ENCODE data around the gene MAN1C1.
A peak's percentile ranks its signal among the peaks of the same experiment; 100 is the strongest.
"Not testable (repeated sequence)": the region's sequence is repeated elsewhere in the genome, so short reads cannot be mapped to it uniquely, and the experiment has no call there.

Gene MAN1C1

DNA sequence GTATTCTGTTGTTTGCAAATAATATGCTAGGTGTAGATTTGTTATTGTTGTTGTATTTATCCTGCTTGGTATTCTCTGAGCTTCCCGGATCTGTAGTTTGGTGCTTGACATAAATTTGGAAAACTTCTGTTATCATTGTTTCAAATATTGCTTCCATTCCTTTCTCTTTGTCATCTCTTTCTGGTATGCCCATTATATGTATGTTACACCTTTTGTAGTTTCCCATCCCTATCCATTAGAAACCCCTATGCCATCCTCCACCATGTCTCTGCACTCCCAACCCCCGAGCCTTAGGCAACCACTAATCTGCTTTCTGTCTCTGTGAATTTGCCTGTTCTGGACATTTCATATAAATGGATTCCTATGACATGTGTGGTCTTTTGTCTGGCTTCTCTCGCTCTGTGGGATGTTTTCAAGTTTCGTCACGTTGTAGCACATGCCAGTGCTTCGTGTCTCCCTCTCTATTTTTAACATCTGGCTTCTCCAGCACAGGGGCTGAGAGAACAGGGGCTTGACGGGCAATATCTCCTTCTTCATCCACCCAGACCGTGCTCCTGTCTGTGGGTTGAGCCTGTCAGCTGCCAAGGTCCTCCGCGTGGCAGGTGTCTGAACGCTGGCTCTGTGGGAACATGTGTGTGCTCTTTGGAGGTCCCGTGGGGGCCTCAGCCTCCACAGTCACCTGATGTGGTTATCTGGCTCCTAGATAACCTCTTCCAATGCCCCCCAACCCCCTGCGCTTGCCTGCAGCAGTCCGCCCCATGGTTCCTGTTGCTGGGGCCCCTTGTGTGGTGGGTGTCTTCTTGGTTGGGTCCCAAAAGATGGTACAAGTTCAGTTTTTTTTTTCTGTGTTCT, 32.8 kb upstream of the MAN1C1 start:
- DNase-seq (ENCODE audit: low read depth) = no peak

DNA sequence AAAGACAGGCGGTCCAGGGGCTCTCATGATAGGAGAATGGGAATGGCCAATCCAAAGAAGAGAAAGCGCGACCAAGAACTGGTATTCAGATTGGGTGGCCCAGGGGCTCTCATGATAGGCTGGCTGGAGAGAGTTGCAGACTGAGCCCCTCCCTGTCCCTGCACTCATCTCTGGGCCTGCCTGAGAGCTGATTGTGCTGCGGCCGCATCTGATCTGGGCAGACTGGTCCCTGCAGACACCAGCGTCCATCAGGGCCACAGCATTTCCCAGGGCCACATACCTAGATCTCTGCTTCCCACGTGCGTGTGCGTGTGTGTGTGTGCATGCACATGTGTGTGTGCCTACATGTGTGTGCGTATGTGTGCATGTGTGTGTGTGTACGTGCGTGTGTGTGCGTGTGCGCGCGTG, 30.4 kb upstream of the MAN1C1 start:
- DNase-seq (ENCODE audit: low read depth) = no peak

DNA sequence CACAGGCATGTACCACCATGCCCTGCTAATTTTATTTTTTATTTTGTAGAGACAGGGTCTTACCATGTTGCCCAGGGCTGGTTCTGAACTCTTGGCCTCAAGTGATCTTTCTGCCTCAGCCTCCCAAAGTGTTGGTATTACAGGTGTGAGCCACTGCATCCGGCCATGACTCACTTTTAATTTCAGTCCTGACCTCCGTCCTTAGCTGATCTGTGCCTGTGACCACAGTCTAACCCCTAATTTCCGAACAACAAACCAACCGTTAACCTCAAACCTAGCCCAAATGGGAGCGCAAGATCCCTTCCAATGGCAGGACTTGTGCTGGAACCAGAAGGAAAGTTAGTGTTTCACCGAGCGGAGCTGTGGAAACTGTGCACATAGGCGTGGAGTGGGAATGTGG, 29.3 kb upstream of the MAN1C1 start:
- DNase-seq (ENCODE audit: low read depth) = no peak

DNA sequence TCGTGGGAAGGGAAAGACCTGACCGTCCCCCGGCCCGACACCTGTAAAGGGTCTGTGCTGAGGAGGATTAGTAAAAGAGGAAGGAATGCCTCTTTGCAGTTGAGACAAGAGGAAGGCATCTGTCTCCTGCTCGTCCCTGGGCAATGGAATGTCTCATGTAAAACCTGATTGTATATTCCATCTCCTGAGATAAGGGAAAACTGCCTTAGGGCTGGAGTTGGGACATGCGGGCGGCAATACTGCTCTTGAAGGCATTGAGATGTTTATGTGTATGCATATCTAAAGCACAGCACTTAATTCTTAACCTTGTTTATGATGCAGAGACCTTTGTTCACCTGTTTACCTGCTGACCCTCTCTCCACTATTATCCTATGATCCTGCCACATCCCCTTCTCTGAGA, 28.4 kb upstream of the MAN1C1 start:
- not testable (repeated sequence) for DNase-seq (ENCODE audit: low read depth)

DNA sequence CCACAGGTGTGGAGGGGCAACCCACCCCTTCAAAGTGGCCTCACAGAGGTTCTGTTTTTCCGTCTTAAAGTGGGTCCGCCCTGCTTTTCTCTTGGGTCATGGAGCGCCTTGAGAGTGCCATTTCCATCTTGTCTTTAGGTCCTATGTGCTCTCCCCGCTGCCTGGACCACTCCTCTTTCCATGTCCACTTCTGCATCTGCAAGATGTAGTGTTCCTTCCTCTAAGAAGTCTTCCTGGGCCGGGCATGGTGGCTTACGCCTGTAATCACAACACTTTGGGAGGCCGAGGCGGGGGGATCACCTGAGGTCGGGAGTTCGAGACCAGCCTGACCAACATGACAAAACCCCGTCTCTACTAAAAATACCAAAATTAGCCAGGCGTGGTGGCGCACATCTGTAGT, 27.8 kb upstream of the MAN1C1 start:
- DNase-seq (ENCODE audit: low read depth) = not testable (repeated sequence)

DNA sequence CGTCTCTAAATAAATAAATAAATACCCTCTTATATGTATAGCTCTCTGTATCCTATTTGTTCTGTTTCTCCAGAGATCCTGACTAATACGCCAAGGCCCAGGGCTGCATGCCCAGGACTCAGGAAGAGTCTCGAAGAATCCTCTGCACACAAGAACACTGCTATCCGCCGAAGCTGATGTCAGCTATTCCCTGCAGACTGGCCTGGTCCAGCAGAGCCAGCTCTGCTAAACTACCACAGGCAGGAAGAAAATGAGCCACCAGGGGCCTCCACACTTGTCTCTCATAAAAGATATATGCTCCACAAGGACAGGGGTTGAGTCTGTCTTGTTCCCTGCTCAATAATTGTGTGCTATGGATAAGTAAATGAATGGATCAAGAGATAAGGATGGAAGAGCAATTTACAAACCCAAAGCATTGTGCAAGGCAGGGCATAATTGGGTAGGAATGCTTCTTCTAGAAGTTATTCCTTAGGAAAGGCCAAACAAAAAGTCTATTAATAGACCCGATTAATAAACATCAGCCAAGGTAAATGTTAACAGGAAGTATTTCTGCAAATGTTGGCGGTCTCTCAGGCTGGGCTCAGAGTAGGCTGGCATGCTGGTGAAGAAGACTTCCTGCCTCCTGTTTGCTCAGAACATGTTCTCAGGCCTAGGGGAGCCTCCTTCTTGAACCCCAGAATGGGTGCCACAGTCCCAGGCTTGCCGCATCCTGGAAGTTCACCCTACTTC, 26.3 kb upstream of the MAN1C1 start:
- DNase-seq (ENCODE audit: low read depth) = no peak

DNA sequence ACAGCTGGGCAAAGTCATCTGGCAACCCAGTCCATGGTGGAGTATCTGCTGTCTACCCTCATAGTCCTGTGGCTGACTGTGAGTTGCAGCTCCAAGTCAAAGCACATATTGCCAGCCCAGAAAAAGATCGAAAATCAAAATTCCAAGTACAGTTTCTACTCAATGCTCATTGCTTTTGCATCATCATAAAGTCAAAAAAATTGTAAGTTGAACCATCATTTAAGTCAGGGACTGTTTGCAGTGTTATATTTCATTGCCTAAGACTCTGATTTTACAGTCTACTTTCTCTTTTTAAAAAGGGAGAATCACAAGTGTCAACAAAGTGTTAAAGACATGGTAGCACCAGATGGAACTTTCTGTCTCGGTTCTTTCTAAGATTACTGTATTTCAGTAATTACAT, 22.7 kb upstream of the MAN1C1 start:
- DNase-seq (ENCODE audit: low read depth) = no peak

DNA sequence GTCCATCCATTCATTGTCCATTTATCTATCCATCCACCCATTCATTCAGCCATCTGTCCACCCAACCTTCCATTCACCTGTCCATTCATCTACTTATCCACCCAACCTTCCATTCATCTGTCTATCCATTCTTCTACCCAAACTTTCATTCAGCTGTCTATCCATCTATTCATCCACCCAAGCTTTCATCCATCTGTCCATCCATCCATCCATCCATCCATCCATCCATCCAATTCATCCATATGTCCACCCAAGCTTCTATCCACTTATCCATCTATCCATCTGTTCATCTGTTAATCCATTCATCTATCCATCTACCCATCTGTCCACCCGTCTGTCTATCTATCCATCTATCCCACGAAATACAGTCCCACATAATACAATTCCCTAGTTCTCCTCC, 21.6 kb upstream of the MAN1C1 start:
- DNase-seq (ENCODE audit: low read depth) = no peak

DNA sequence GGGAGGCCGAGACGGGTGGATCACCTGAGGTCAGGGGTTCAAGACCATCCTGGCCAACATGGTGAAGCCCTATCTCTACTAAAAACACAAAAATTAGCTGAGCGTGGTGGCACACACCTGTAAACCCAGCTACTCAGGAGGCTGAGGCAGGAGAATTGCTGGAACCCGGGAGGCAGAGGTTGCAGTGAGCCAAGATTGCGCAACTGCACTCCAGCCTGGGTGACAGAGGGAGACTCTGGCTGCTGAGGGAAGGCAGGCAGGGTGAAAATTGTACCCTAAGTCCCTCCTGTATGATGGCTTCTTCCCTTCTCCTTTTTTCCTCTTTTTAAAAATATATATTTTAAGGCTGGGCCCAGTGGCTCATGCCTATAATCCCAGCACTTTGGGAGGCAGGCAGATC, 19.9 kb upstream of the MAN1C1 start:
- not testable (repeated sequence) for DNase-seq (ENCODE audit: low read depth)

DNA sequence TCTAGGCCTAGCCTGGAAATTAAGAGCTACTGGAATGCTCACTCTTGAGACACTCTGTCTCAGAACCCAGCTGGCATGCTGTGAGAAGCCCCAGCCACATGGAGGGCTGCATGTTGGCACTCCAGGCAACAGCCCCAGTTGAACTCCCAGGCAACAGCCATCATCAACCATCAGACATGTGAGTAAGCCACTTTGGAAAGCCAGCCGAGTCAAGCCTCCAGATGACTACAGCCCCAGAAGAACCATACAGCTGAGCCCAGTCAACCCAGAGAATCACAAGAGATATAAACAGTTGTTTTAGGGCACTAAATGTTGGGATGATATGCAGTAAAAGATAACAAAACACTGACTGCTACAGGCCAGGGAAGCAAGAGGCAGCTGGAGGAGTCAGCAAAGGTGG, 17.7 kb upstream of the MAN1C1 start:
- no peak for DNase-seq (ENCODE audit: low read depth)

DNA sequence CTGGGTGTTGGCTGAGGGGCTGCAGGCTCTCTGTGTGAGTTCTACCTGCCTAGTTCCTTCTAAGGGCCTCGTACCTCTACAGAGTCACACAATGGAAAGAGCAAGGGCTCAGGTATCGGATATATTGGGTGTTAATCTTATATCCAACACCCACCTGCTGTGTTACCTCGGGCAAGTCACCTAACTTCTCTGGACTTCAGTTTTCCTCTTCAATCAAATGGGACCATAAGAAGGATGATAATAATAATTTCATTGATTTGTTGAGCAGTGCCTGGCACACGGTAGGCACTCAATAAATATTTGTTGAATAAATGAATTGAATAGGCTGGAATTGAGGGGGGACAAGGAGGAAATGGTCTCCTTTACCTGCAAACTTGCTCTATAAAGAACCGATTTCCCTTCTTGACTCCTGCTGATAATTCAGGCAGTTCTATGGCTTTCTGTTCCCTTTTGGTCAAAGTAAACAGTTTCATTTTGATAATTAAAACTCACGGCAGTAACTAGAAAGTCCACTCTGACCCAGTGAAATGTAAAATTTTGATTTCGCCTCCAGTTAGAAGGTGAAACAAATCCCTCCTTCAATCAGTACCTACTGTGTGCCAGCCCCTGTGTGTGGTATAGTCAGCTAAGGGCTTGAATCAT, 16.5 kb upstream of the MAN1C1 start:
- DNase-seq (ENCODE audit: low read depth) = no peak

DNA sequence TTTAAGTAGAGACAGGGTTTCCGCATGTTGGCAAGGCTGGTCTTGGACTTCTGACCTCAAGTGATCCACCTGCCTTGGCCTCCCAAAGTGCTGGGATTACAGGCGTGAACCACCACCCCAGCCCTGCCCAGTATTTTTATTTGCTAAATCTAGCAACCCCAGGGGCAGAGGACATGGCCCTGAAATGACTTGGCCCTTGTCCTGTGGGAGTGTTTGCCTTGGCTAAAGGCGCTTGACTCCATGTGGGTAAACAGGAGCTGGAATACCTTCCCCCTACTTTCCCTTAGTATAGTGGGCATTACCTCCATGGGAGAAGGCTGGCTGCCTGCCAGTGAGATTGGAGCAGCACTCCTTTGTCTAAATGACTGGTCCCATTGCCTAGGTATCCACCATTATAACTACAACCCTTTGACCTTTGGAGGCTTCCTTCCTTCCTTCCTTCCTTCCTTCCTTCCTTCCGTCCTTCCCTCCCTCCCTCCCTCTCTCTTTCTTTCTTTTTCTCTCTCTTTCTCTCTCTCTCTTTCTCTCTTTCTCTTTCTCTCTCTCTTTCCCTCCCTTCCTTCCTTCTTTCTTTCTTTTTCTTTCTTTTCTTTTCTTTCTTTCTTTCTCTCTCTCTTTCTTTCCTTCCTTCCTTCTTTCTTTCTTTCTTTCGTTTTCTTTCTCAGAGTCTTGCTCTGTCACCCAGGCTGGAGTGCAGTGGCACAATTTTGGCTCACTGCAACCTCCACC, 15.5 kb upstream of the MAN1C1 start:
- DNase-seq (ENCODE audit: low read depth) = not testable (repeated sequence)

DNA sequence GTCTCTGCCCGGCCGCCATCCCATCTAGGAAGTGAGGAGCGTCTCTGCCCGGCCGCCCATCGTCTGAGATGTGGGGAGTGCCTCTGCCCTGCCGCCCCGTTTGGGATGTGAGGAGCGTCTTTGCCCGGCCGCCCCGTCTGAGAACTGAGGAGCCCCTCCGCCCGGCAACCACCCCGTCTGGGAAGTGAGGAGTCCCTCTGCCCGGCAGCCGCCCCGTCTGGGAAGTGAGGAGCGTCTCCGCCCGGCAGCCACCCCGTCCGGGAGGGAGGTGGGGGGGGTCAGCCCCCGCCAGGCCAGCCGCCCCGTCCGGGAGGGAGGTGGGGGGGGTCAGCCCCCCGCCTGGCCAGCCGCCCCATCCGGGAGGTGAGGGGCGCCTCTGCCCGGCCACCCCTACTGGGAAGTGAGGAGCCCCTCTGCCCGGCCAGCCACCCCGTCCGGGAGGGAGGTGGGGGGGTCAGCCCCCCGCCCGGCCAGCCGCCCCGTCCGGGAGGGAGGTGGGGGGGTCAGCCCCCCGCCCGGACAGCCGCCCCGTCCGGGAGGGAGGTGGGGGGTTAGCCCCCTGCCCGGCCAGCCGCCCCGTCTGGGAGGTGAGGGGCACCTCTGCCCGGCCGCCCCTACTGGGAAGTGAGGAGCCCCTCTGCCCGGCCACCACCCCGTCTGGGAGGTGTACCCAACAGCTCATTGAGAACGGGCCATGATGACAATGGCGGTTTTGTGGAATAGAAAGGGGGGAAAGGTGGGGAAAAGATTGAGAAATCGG, 12.6 kb upstream of the MAN1C1 start:
- not testable (repeated sequence) for DNase-seq (ENCODE audit: low read depth)

DNA sequence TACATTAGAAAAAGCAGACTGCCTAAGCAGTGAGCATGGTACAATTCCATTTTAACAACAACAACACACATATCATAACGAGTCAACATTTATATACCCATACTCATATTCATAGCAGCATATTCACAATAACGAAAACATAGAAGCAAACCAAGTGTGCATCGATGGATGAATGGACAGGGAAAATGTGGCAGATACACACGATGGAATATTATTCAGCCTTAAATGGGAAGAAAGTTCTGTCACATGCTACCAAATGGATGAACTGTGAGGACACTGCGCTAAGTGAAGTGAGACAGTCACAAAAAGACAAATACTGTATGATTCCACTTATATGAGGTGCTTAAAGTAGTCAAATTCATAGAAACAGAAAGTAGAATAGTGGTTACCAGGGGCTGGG, 9.5 kb upstream of the MAN1C1 start:
- no peak for DNase-seq (ENCODE audit: low read depth)

DNA sequence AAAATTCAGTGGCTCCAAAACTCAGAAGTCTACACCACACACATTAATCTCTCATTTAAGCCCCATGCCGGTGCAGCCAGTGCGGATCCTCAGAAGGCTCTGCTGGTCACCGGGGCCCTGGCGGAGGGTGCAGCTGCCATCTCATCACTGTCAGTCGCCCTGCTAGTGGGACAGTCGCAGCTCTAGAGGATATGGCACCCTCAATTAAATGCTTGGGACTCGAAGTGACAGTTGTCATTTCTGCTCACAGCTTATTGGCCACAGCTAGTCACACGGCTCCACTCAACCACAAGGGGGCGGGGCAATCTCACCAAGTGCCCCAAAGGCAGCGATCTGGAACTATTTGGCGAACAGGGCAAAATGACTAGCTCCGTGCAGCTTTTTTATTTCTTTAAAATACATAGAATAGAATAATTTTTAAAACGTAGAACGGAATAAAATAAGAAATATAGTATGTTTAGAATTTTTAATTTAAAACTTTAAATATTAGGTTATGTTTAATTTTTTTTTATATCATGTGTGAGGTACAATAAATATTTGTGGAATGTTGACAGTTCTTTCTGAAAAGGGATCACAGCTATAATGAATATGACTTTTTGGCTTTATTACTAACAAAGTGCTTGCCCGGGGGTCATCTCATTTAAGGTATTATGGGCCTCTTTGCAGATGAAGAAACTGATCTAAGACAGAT, 8.0 kb upstream of the MAN1C1 start:
- DNase-seq (ENCODE audit: low read depth) = peak; percentile 36

DNA sequence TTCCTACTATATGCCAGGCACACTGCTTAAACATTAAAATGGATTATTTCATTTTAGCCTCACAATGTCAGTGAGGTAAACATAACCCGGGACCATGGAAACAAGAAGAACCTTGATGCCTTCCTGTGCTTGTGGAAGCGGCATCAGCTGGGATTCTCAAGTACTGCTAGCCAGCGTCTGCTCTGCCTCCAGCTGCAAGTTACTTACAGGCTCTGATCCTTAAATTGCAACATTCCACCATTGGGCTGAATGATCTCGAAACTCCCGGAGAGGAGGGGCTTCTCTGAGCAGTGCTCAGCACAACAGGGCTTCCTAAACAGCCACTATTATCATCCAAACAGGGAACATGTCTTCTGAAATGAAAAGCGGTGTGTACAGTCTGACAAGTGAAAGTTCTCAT, 6.7 kb upstream of the MAN1C1 start:
- no peak for DNase-seq (ENCODE audit: low read depth)

DNA sequence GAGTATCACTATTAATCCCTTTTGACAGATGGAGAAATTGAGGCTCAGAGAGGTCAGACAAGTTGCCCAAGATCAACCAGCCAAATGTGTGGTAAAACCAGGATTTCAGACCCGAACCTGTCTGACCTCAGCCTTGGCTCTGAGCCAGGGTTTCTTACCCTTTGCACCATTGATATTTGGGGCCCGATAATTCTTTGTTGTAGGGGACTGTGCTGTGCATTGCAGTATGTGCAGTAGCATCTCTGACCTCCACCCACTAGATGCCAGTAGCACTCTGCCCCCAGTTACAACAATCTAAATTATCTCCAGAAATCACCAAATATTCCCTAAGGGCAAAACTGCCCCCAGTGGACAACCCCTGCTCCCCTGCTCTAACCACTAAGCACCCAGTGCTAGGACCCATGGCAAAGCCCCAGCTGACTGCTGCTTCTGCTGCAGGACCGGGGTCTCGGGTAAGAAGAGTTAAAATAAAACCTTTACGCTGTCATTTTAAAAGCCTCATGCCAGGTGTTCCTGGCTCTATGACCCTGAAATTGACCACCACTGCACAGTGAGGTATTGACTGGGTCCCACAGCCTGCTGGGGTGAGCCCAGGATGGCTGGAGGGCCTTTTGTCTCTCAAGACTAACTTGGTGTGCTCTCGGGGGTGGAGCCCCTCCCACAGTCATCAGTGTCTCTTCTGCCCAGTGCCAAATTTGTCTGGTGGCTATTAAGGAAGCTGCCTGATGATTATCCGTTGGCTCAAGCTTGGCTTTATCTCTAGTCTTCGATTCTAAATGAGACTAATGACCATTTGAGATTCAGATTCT, 5.6 kb upstream of the MAN1C1 start:
- DNase-seq (ENCODE audit: low read depth) = no peak

DNA sequence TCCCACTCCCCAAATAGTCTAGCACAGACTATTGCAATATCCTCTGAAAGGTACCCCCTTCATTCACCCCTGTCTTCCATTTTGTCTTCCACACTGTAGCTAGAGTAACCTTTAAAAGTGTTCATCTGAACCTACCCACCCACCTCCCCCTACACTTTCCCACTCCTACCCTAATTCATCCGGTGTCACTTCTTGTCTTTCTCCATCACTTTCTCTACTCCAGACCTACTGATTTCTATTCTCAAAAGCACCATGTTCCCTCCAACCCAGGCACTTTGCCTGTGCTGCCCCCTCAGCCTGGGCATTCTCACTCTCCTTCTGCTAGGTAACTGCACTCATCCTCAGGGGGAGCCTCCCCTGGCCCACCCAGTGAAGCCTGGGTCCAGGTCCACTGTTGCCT, 4.7 kb upstream of the MAN1C1 start:
- DNase-seq (ENCODE audit: low read depth) = no peak

DNA sequence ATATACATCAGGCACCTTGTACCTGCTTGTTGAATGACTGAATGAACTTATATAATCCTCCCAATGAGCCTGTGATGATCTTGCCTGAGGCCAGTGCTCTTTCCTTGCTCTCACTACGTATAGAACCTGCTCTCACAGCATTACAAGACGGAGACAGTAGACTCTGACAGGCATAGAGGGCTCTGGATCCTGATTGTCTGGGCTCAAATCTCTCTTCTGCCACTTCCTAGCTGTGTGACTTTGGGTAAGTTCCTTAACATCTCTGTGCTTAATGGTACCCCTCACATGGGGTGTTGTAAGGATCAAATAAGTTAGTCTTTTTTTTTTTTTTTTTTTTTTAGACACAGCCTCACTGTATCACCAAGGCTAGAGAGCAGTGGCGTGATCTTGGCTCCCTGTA, 4.2 kb upstream of the MAN1C1 start:
- DNase-seq (ENCODE audit: low read depth) = no peak

DNA sequence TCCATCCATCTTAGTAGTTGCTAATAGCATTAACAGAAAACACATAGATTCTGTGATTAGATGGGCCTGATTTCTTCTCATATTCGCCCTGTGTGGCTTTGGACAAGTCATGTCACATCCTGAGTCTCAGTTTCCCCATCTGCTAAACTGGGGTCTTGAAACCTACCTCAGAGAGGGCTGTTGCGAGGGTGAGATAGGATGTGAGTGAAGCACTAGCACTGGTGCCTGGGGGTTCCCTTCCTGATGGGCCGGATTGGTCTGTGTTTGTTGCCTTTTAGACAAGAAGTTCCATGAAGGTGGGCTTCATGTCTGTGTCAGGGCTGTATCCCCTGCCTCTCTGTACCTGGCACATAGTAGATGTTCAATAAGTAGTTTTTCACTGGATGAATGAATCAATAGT, 3.5 kb upstream of the MAN1C1 start:
- DNase-seq (ENCODE audit: low read depth) = no peak

All from GM04504 (cell line).